Breast epithelium (tissue), 3 donors: ENCODE results near the gene PPP1R12B.

Experiments used
- CTCF ChIP-seq, 3 donors: fragments of 450-650 bp; IDR thresholded peaks; one replicate each; pipeline ENCODE4 v1.5.1; 2016 to 2017; ENCODE audit warnings: antibody characterized with exemption in 3 of 3, mild to moderate bottlenecking in 3 of 3, moderate library complexity in 3 of 3
- POLR2AphosphoS5 ChIP-seq, 3 donors: sonication (generic); formaldehyde crosslinking; IDR thresholded peaks; one replicate each; pipeline ENCODE4 v1.6.1; 2017; ENCODE audit warnings: antibody characterized with exemption in 3 of 3

GRCh38 chr1:202304375-202304774, 44.1 kb upstream of the PPP1R12B start:
- TF ChIP-seq CTCF (IDR thresholded peaks at IDR 0.05) = no peak
- TF ChIP-seq POLR2AphosphoS5 (IDR thresholded peaks at IDR 0.05) = no peak
